Bronchial epithelial cell (primary cell): ENCODE measurements around the gene GRM1. TPM values are rescaled to one million over a fixed set of nuclear protein-coding genes. Genes with fewer than 3 reads are reported as not detected.

Experiments used
- DNase-seq: peaks from one replicate; pipeline ENCODE4 v3.0.0-alpha.2; 2010; ENCODE audit warnings: low read depth
- FAIRE-seq: peaks from 2 replicates; lab custom pipeline; 2011; peaks lifted over from hg19 to GRCh38; lab: Jason Lieb, UNC
- H3K27me3 ChIP-seq: 2 replicates; pipeline ENCODE4 v1.5.1; 2011; ENCODE audit warnings: low read length; ENCODE audit not compliant: control insufficient read depth, insufficient read depth
- H3K36me3 ChIP-seq: 2 replicates; pipeline ENCODE4 v1.5.1; 2011; ENCODE audit warnings: low read length; ENCODE audit not compliant: control insufficient read depth, insufficient read depth
- H3K4me3 ChIP-seq: 2 replicates; pipeline ENCODE4 v1.5.1; 2011; ENCODE audit warnings: mild to moderate bottlenecking, low read depth, low read length, control low read depth
- CTCF ChIP-seq: IDR thresholded peaks from 2 replicates; pipeline ENCODE4 v1.5.1; 2011; ENCODE audit warnings: mild to moderate bottlenecking, moderate library complexity, low read length, control low read depth, inconsistent platforms; ENCODE audit not compliant: insufficient read depth, severe bottlenecking
- total RNA-seq: library from RNA; depleted of rRNA; stranded (reverse); fragments of >200 nt; gene quantifications from 2 replicates; pipeline ENCODE4 v1.2.1, GENCODE V29; 2014

The GRM1 gene
- total RNA-seq, 1 donor from 2014 or later = not detected

GRCh38 chr6:146191166-146191565 is 162.3 kb downstream of the GRM1 start:
- H3K27me3 ChIP-seq = no peaks in the 10 kb centered on the region
- no peak for FAIRE-seq

GRCh38 chr6:146191612-146192011 is 162.8 kb downstream of the GRM1 start:
- no peak for FAIRE-seq

More at GRCh38 chr6:146191166-146191565, 162.3 kb downstream of the GRM1 start:
- no peak for DNase-seq
- no peak overlapping the region for H3K4me3 ChIP-seq
- TF ChIP-seq CTCF = no peak
- H3K36me3 ChIP-seq = no peaks in the 10 kb centered on the region

GRCh38 chr6:146194434-146194833 is 165.6 kb downstream of the GRM1 start:
- H3K27me3 ChIP-seq = no peaks in the 10 kb centered on the region
- FAIRE-seq (no peak), DNase-seq (no peak)
- no peaks in the 10 kb centered on the region for H3K36me3 ChIP-seq
- no peak for TF ChIP-seq CTCF
- no peak overlapping the region for H3K4me3 ChIP-seq

More at GRCh38 chr6:146191612-146192011, 162.8 kb downstream of the GRM1 start:
- TF ChIP-seq CTCF = no peak
- Histone ChIP-seq H3K36me3 (no peaks in the 10 kb centered on the region), H3K4me3 (no peak overlapping the region), H3K27me3 (no peaks in the 10 kb centered on the region)
- no peak for DNase-seq

GRCh38 chr6:146200176-146200575 is 171.3 kb downstream of the GRM1 start:
- FAIRE-seq = no peak

GRCh38 chr6:146202570-146202969 is 173.7 kb downstream of the GRM1 start:
- Histone ChIP-seq H3K4me3 (no peak overlapping the region), H3K27me3 (no peaks in the 10 kb centered on the region), H3K36me3 (no peaks in the 10 kb centered on the region)
- TF ChIP-seq CTCF = no peak
- FAIRE-seq = no peak
- DNase-seq = no peak

More at GRCh38 chr6:146200176-146200575, 171.3 kb downstream of the GRM1 start:
- Histone ChIP-seq H3K4me3 (no peak overlapping the region), H3K27me3 (no peaks in the 10 kb centered on the region), H3K36me3 (no peaks in the 10 kb centered on the region)
- TF ChIP-seq CTCF = no peak
- no peak for DNase-seq

- no peaks in the 10 kb centered on the region for H3K27me3 ChIP-seq
- H3K36me3 ChIP-seq = no peaks in the 10 kb centered on the region
- DNase-seq (no peak), FAIRE-seq (no peak)
- TF ChIP-seq CTCF = no peak
- H3K4me3 ChIP-seq = no peak overlapping the region
Measured at GRCh38 chr6:146209942-146210341, 181.1 kb downstream of the GRM1 start.
